Measurements from ENCODE around the gene CDK14. TPM values are rescaled to one million over a fixed set of nuclear protein-coding genes. Genes with fewer than 3 reads are reported as not detected.

Gene CDK14
- total and polyA plus RNA-seq, 2 of the 8 experiments (the other 6 are each of a cell fraction or from before 2014, with no cell fraction given) = 5.5 to 47.3 TPM

DNA sequence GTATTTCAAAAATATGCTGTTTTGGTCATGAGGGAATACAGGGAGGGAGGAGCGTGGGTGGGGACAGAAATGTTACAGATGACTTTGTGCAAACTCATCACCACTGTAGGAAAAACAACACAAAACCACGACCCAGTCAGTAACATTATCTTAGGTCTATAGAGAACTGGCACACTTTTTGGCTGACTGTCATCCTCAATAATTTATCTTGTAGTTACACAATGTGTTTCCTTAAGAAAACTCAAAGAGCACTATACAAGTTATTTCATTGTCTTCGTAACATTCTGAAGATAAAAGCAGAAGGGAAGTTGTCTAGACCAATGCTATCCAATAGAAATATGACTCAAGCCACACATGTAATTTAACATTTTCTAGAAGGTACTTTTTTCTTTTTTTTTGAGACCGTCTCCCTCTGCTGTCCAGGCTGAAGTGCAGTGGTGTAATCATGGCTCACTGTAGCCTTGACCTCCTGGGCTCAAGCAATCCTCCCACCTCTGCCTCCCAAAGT lies 16.9 kb upstream of the CDK14 start:
- Histone ChIP-seq H3K23me2 (ENCODE audit: low read depth, low read length) (no peaks in the 10 kb centered on the region), H4K8ac (ENCODE audit: extremely low read depth, insufficient read depth, low read length) (no peak overlapping the region), H3K79me2 (ENCODE audit: control insufficient read depth in 1 of 2, insufficient read depth in 2 of 2, low read length in 2 of 2) (no peaks in the 10 kb centered on the region), H3K4me2 (ENCODE audit: insufficient read depth in 1 of 2, low read depth in 2 of 2, low read length in 2 of 2) (no peak overlapping the region), H4K5ac (ENCODE audit: insufficient read length, low read depth, low read length) (no peak overlapping the region), H3K18ac (ENCODE audit: extremely low read depth, low read length) (no peak overlapping the region), H2AFZ (ENCODE audit: low read length) (no peak overlapping the region), H3K9ac (replicated peaks in 1 of 4; ENCODE audit: extremely low read depth in 1 of 4, low read depth in 3 of 4, low read length in 3 of 4) (no peak overlapping the region), H2BK15ac (ENCODE audit: low read length) (no peak overlapping the region), H2BK20ac (ENCODE audit: low read length) (no peak overlapping the region), H4K91ac (replicated peaks; ENCODE audit: insufficient read length, low read length) (no peak overlapping the region), H3K27me3 (replicated peaks in 1 of 4; ENCODE audit: control insufficient read depth in 3 of 4, extremely low read depth in 1 of 4, insufficient read depth in 3 of 4, low read length in 3 of 4) (no peaks in the 10 kb centered on the region), H3K14ac (ENCODE audit: insufficient read length) (no peak overlapping the region), H4K20me1 (replicated peaks in 1 of 2; ENCODE audit: control insufficient read depth in 1 of 2, insufficient read depth in 2 of 2, low read length in 2 of 2) (no peaks in the 10 kb centered on the region), H2BK12ac (ENCODE audit: low read depth, low read length) (no peak overlapping the region), H3K4ac (replicated peaks; ENCODE audit: insufficient read length, low read depth, low read length) (no peak overlapping the region), H3K4me1 (replicated peaks in 1 of 4; ENCODE audit: control insufficient read depth in 3 of 4, insufficient read depth in 4 of 4, low read length in 3 of 4) (no peaks in the 10 kb centered on the region), H3K23ac (ENCODE audit: insufficient read length) (no peak overlapping the region), H3K79me1 (ENCODE audit: low read depth, low read length) (no peaks in the 10 kb centered on the region), H3K9me3 (ENCODE audit: insufficient read depth in 2 of 2, low read depth in 1 of 2, low read length in 1 of 2) (no peaks in the 10 kb centered on the region), H3K36me3 (ENCODE audit: control insufficient read depth in 2 of 4, insufficient read depth in 4 of 4, low read length in 3 of 4) (no peaks in the 10 kb centered on the region), H3K4me3 (ENCODE audit: extremely low read depth in 1 of 4, insufficient read depth in 2 of 4, low read depth in 3 of 4, low read length in 4 of 4) (no peak overlapping the region), H3K27ac (ENCODE audit: low read depth, low read length) (no peak overlapping the region), H2BK5ac (ENCODE audit: low read depth, low read length) (no peak overlapping the region), H2AK5ac (ENCODE audit: low read depth, low read length) (no peak overlapping the region), H3K56ac (replicated peaks; ENCODE audit: insufficient read length, low read depth, low read length) (no peak overlapping the region), H2BK120ac (replicated peaks; ENCODE audit: low read depth, low read length) (no peak overlapping the region)
- TF ChIP-seq ASH2L (IDR thresholded peaks at IDR 0.05; ENCODE audit: low read length) (no peak), SP1 (IDR thresholded peaks at IDR 0.05; ENCODE audit: low read depth, low read length) (no peak), E2F6 (IDR thresholded peaks at IDR 0.05) (no peak), SIRT6 (IDR thresholded peaks at IDR 0.05; ENCODE audit: low read length) (no peak), SUZ12 (IDR thresholded peaks at IDR 0.05; ENCODE audit: low read length) (no peak), EGR1 (IDR thresholded peaks at IDR 0.05; ENCODE audit: borderline replicate concordance, low read depth, low read length) (no peak), KDM5A (IDR thresholded peaks at IDR 0.05; ENCODE audit: low read length) (no peak)
- TF ChIP-seq, protein P1, sequence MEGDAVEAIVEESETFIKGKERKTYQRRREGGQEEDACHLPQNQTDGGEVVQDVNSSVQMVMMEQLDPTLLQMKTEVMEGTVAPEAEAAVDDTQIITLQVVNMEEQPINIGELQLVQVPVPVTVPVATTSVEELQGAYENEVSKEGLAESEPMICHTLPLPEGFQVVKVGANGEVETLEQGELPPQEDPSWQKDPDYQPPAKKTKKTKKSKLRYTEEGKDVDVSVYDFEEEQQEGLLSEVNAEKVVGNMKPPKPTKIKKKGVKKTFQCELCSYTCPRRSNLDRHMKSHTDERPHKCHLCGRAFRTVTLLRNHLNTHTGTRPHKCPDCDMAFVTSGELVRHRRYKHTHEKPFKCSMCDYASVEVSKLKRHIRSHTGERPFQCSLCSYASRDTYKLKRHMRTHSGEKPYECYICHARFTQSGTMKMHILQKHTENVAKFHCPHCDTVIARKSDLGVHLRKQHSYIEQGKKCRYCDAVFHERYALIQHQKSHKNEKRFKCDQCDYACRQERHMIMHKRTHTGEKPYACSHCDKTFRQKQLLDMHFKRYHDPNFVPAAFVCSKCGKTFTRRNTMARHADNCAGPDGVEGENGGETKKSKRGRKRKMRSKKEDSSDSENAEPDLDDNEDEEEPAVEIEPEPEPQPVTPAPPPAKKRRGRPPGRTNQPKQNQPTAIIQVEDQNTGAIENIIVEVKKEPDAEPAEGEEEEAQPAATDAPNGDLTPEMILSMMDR (IDR thresholded peaks at IDR 0.05; ENCODE audit: control extremely low read depth in 1 of 3, insufficient read depth in 1 of 3, low read depth in 1 of 3, low read length in 3 of 3) = no peak
- DNase-seq (ENCODE audit: low read depth in 1 of 2, low spot score in 2 of 2) (no peak), FAIRE-seq (no peak)
- CTCF ChIA-PET (ENCODE audit: partially characterized antibody) = interaction anchor here (0.7 to 1.2 kb wide), 2 partner anchors 7 to 455 kb away, joined by 3 to 4 read pairs; no protein-coding TSS in a partner anchor
- WGBS, 2 experiments (ENCODE audit: extremely low coverage in 1 of 2, insufficient coverage in 1 of 2, insufficient read length in 1 of 2, insufficient replicate concordance in 2 of 2, low coverage in 1 of 2, low lambda C conversion rate in 2 of 2, missing lambda C conversion rate in 1 of 2) = 89% methylated on average over 4 of the region's 4 CpGs; no CpG with 5 or more reads in 1 of the 2 experiments
- POLR2A ChIA-PET (ENCODE audit: partially characterized antibody) = no interaction called here
